Lung (tissue), 12 donors: ENCODE data around the gene THG1L. TPM values are rescaled to one million over a fixed set of nuclear protein-coding genes. Genes with fewer than 3 reads are reported as not detected.
"Not testable (repeated sequence)": the region's sequence is repeated elsewhere in the genome, so short reads cannot be mapped to it uniquely, and the experiment has no call there.

Experiments
- ATAC-seq: fragments of 200-7000 bp; cut with Tn5 transposase; one replicate; pipeline ENCODE4 v1.9.1; 2020; ENCODE audit warnings: moderate number of reproducible peaks; ENCODE audit not compliant: insufficient read depth, low FRiP score
- DNase-seq, 3 donors: peaks; one replicate each; pipeline ENCODE4 v3.0.0-alpha.2; 2013 to 2017
- H3K27ac ChIP-seq, 2 donors: one replicate each; pipeline ENCODE4 v1.5.1; 2013; ENCODE audit warnings: mild to moderate bottlenecking in 2 of 2, moderate library complexity in 2 of 2, control low read depth in 1 of 2, inconsistent platforms in 1 of 2, low read depth in 1 of 2, low read length in 1 of 2
- H3K27me3 ChIP-seq, 3 donors: one replicate each; pipeline ENCODE4 v1.5.1; 2013; ENCODE audit warnings: low read length in 2 of 3; ENCODE audit not compliant: control insufficient read depth in 3 of 3, insufficient read depth in 3 of 3
- H3K36me3 ChIP-seq, 4 donors: one replicate each; pipeline ENCODE4 v1.5.1; 2013; ENCODE audit warnings: low read length in 4 of 4, mild to moderate bottlenecking in 1 of 4, moderate library complexity in 1 of 4; ENCODE audit not compliant: control insufficient read depth in 4 of 4, insufficient read depth in 4 of 4
- H3K4me1 ChIP-seq, 5 donors: one replicate each; pipeline ENCODE4 v1.5.1; 2013; ENCODE audit warnings: low read length in 5 of 5, mild to moderate bottlenecking in 2 of 5, moderate library complexity in 1 of 5; ENCODE audit not compliant: control insufficient read depth in 5 of 5, insufficient read depth in 5 of 5
- H3K4me3 ChIP-seq: one replicate; pipeline ENCODE4 v1.5.1; 2013; ENCODE audit warnings: mild to moderate bottlenecking, control low read depth, moderate library complexity
- H3K9ac ChIP-seq, 2 donors: one replicate each; pipeline ENCODE4 v1.5.1; 2013; ENCODE audit warnings: low read length in 2 of 2, control low read depth in 1 of 2; ENCODE audit not compliant: insufficient read depth in 1 of 2
- H3K9me3 ChIP-seq, 4 donors: one replicate each; pipeline ENCODE4 v1.5.1; 2013; ENCODE audit warnings: low read length in 3 of 4, mild to moderate bottlenecking in 1 of 4, moderate library complexity in 1 of 4; ENCODE audit not compliant: control insufficient read depth in 4 of 4, insufficient read depth in 3 of 4
- CTCF ChIP-seq: IDR thresholded peaks from 2 replicates; pipeline ENCODE4 v1.5.1; 2012; ENCODE audit warnings: mild to moderate bottlenecking; ENCODE audit errors: control extremely low read depth, extremely low read depth
- WGBS, 2 donors: extraction: QIAGEN DNeasy Blood & Tissue Kit; methylation state at CpG; one replicate each; pipeline ENCODE4 v1.1.7; 2013; 5-methylcytosine and 5-hydroxymethylcytosine counted together
- polyA plus RNA-seq, 2 donors: library from polyadenylated mRNA; stranded (reverse); fragments of 200-250 nt; gene quantifications; one replicate each; pipeline ENCODE4 v1.2.1, GENCODE V29; 2013
- total RNA-seq, 2 donors: library from RNA; depleted of rRNA in 1 of 2; stranded (reverse); fragments of >200 nt in 1 of 2; gene quantifications; one replicate each; pipeline ENCODE4 v1.2.1, GENCODE V29; 2014 to 2021
- donor health status: control.
- donor health status: control.
- donor health status: Bipolar disorder and iron deficiency.
- donor health status: healthy.
- donor health status: DM: yes; HTN: yes; CAD: no.

The THG1L gene
- total and polyA plus RNA-seq, 4 donors = 8.0 to 22.0 (median 12.1) TPM

- Histone ChIP-seq H3K4me1 (peaks cover 0 to 3% (median 0%) of the 10 kb centered on the region in 5 donors), H3K27me3 (no peaks in the 10 kb centered on the region), H3K27ac (no peak overlapping the region), H3K9me3 (no peaks in the 10 kb centered on the region), H3K9ac (no peak overlapping the region), H3K36me3 (no peaks in the 10 kb centered on the region), H3K4me3 (no peak overlapping the region)
- no peak for TF ChIP-seq CTCF
- 95% methylated on average over 2 of the region's 2 CpGs for WGBS, 2 donors
- DNase-seq = no peak
- ATAC-seq = no peak
Measured at GRCh38 chr5:157719245-157719644, 12.0 kb upstream of the THG1L start.

- no peak for TF ChIP-seq CTCF
- no peaks in the 10 kb centered on the region for H3K27me3 ChIP-seq
- ATAC-seq (no peak), DNase-seq (no peak)
- no peaks in the 10 kb centered on the region for H3K9me3 ChIP-seq
- no peaks in the 10 kb centered on the region for H3K36me3 ChIP-seq
- H3K27ac ChIP-seq = no peak overlapping the region
- peaks cover 0 to 3% (median 0%) of the 10 kb centered on the region in 5 donors for H3K4me1 ChIP-seq
- 82 to 90% methylated on average over 6 of the region's 6 CpGs for WGBS, 2 donors
- H3K4me3 ChIP-seq = no peak overlapping the region
- no peak overlapping the region for H3K9ac ChIP-seq
Measured at GRCh38 chr5:157721159-157721558, 10.1 kb upstream of the THG1L start.

DNA sequence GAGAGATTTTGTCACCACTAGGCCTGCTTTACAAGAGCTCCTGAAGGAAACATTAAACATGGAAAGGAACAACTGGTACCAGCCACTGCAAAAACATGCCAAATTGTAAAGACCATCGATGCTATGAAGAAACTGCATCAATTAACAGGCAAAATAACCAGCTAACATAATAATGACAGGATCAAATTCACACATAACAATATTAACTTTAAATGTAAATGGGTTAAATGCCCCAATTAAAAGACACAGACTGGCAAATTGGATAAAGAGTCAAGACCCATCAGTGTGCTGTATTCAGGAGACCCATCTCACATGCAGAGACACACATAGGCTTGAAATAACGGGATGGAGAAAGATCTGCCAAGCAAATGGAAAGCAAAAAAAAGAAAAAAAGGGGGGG, 8.3 kb upstream of the THG1L start:
- DNase-seq, H3K27me3 ChIP-seq, H3K27ac ChIP-seq, H3K4me3 ChIP-seq, H3K9me3 ChIP-seq, ATAC-seq, H3K36me3 ChIP-seq, H3K9ac ChIP-seq, H3K4me1 ChIP-seq: not testable (repeated sequence)
- 93 to 94% methylated on average over 2 of the region's 2 CpGs for WGBS, 2 donors

- H3K4me1 ChIP-seq, H3K27ac ChIP-seq, ATAC-seq, H3K27me3 ChIP-seq, H3K36me3 ChIP-seq, H3K4me3 ChIP-seq, H3K9me3 ChIP-seq, DNase-seq, H3K9ac ChIP-seq: not testable (repeated sequence)
- 98 to 100% methylated on average over 2 of the region's 2 CpGs for WGBS, 2 donors
Measured at GRCh38 chr5:157726607-157727006, 4.6 kb upstream of the THG1L start.

GRCh38 chr5:157727858-157728257, 3.4 kb upstream of the THG1L start:
- not testable (repeated sequence) for H3K27ac ChIP-seq, H3K9ac ChIP-seq
- 91 to 100% methylated on average over 1 of the region's 1 CpG for WGBS, 2 donors

More at GRCh38 chr5:157727858-157728257, 3.4 kb upstream of the THG1L start:
- not testable (repeated sequence) for DNase-seq, H3K9me3 ChIP-seq, H3K4me1 ChIP-seq, ATAC-seq, H3K36me3 ChIP-seq, H3K27me3 ChIP-seq, H3K4me3 ChIP-seq
